Glutamatergic neuron (in vitro differentiated cells): ENCODE measurements around the gene TMEM51. TPM values are rescaled to one million over a fixed set of nuclear protein-coding genes. Genes with fewer than 3 reads are reported as not detected.

Source experiments
- DNase-seq: peaks from one replicate; pipeline ENCODE4 v3.0.0; 2022
- H3K27ac Mint-ChIP-seq: one replicate; pipeline ENCODE4 v1.8.0; 2020; ENCODE audit warnings: mild to moderate bottlenecking, mixed read lengths, inconsistent platforms; ENCODE audit not compliant: unreplicated experiment
- H3K27me3 Mint-ChIP-seq: one replicate; pipeline ENCODE4 v1.8.0; 2020; ENCODE audit warnings: mild to moderate bottlenecking, moderate library complexity, mixed read lengths, inconsistent platforms; ENCODE audit not compliant: unreplicated experiment
- H3K36me3 Mint-ChIP-seq: one replicate; pipeline ENCODE4 v1.8.0; 2020; ENCODE audit warnings: mild to moderate bottlenecking, mixed read lengths, inconsistent platforms; ENCODE audit not compliant: unreplicated experiment
- H3K4me1 Mint-ChIP-seq: one replicate; pipeline ENCODE4 v1.8.0; 2020; ENCODE audit warnings: mild to moderate bottlenecking, low read depth, mixed read lengths, inconsistent platforms; ENCODE audit not compliant: unreplicated experiment
- H3K4me3 Mint-ChIP-seq: one replicate; pipeline ENCODE4 v1.8.0; 2020; ENCODE audit warnings: mild to moderate bottlenecking, mixed read lengths, inconsistent platforms; ENCODE audit not compliant: unreplicated experiment
- H3K9me3 Mint-ChIP-seq: one replicate; pipeline ENCODE4 v1.8.0; 2020; ENCODE audit warnings: mild to moderate bottlenecking, moderate library complexity, mixed read lengths, inconsistent platforms; ENCODE audit not compliant: unreplicated experiment
- total RNA-seq: library from RNA; stranded (reverse); fragmentation: NEBNext Ultra II Directional; extraction: Animal tissue kit (Norgen Biotek cat#: 25700); gene quantifications from one replicate; pipeline ENCODE4 v1.2.1, GENCODE V29; 2021; ENCODE audit not compliant: unreplicated experiment
- TF ChIP-seq, protein P1 (sequence below): fragments of 200-600 bp; sonication (generic); IDR thresholded peaks from one replicate; pipeline ENCODE4 v1.5.0; 2021; ENCODE audit not compliant: partially characterized antibody, unreplicated experiment

The TMEM51 gene
- total RNA-seq, 1 donor from 2014 or later: 3.2 TPM

- no peak overlapping the region for H3K27ac Mint-ChIP-seq
- H3K9me3 Mint-ChIP-seq: no peaks in the 10 kb centered on the region
- H3K36me3 Mint-ChIP-seq: no peaks in the 10 kb centered on the region
- H3K27me3 Mint-ChIP-seq: peaks cover 3% of the 10 kb centered on the region
- H3K4me1 Mint-ChIP-seq: peaks cover 16% of the 10 kb centered on the region
- H3K4me3 Mint-ChIP-seq: no peak overlapping the region
- TF ChIP-seq, protein P1, sequence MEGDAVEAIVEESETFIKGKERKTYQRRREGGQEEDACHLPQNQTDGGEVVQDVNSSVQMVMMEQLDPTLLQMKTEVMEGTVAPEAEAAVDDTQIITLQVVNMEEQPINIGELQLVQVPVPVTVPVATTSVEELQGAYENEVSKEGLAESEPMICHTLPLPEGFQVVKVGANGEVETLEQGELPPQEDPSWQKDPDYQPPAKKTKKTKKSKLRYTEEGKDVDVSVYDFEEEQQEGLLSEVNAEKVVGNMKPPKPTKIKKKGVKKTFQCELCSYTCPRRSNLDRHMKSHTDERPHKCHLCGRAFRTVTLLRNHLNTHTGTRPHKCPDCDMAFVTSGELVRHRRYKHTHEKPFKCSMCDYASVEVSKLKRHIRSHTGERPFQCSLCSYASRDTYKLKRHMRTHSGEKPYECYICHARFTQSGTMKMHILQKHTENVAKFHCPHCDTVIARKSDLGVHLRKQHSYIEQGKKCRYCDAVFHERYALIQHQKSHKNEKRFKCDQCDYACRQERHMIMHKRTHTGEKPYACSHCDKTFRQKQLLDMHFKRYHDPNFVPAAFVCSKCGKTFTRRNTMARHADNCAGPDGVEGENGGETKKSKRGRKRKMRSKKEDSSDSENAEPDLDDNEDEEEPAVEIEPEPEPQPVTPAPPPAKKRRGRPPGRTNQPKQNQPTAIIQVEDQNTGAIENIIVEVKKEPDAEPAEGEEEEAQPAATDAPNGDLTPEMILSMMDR: no peak
- DNase-seq: no peak
These were observed 26.6 kb downstream of the TMEM51 start for GRCh38 chr1:15180189-15180588.

GRCh38 chr1:15180945-15181523 is 27.5 kb downstream of the TMEM51 start:
- H3K9me3 Mint-ChIP-seq: no peaks in the 10 kb centered on the region
- no peak for DNase-seq
- no peak overlapping the region for H3K4me3 Mint-ChIP-seq
- H3K36me3 Mint-ChIP-seq: no peaks in the 10 kb centered on the region
- TF ChIP-seq, protein P1: no peak
- H3K4me1 Mint-ChIP-seq: peaks cover 16% of the 10 kb centered on the region
- H3K27me3 Mint-ChIP-seq: peaks cover 3% of the 10 kb centered on the region
- no peak overlapping the region for H3K27ac Mint-ChIP-seq

- Mint-ChIP-seq H3K4me1 (peaks cover 20% of the 10 kb centered on the region), H3K9me3 (no peaks in the 10 kb centered on the region), H3K4me3 (no peak overlapping the region), H3K36me3 (no peaks in the 10 kb centered on the region), H3K27ac (no peak overlapping the region), H3K27me3 (peaks cover 3% of the 10 kb centered on the region)
- TF ChIP-seq, protein P1: no peak
- DNase-seq: no peak
These were observed 28.0 kb downstream of the TMEM51 start for GRCh38 chr1:15181564-15181963.

GRCh38 chr1:15184436-15185241 is 31.1 kb downstream of the TMEM51 start:
- Mint-ChIP-seq H3K36me3 (no peaks in the 10 kb centered on the region), H3K9me3 (no peaks in the 10 kb centered on the region), H3K4me3 (no peak overlapping the region), H3K27ac (no peak overlapping the region), H3K27me3 (peaks cover 3% of the 10 kb centered on the region), H3K4me1 (peaks cover 11% of the 10 kb centered on the region)
- TF ChIP-seq, protein P1: no peak
- no peak for DNase-seq

DNA sequence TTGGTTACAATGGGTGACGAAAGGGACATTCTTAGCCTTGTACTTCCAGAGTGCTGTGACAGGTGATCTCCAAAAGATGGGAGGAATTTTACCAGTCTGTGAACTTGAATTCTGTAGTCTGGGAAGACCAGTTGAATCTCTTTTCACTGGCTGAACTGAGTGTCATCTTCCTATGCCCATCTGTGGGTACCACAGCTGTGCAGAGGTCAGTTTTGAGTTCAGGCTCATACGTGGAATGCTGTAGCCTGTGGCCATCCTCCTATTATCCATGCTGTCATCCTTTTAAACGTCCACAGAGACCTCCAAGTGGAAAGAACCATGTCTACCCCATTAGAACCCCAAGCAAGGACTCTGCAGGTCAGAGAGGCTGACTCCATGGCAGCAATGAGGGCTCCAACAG is 32.1 kb downstream of the TMEM51 start:
- TF ChIP-seq, protein P1: no peak
- no peaks in the 10 kb centered on the region for H3K36me3 Mint-ChIP-seq
- H3K4me3 Mint-ChIP-seq: no peak overlapping the region
- H3K27ac Mint-ChIP-seq: no peak overlapping the region
- H3K9me3 Mint-ChIP-seq: no peaks in the 10 kb centered on the region
- DNase-seq: no peak
- H3K27me3 Mint-ChIP-seq: peaks cover 3% of the 10 kb centered on the region
- peaks cover 11% of the 10 kb centered on the region for H3K4me1 Mint-ChIP-seq
